ENCODE results near the gene GLB1L3. TPM values are rescaled to one million over a fixed set of nuclear protein-coding genes. Genes with fewer than 3 reads are reported as not detected.
"Not testable (repeated sequence)": the region's sequence is repeated elsewhere in the genome, so short reads cannot be mapped to it uniquely, and the experiment has no call there.

Gene GLB1L3
- total RNA-seq, 1 donor from 2014 or later: not detected

- H3K4me1 Mint-ChIP-seq: no peaks in the 10 kb centered on the region
- DNase-seq (ENCODE audit: low spot score): no peak
- Histone ChIP-seq H3K79me2 (ENCODE audit: low read depth) (no peaks in the 10 kb centered on the region), H4K20me1 (ENCODE audit: low read depth) (no peaks in the 10 kb centered on the region), H3K27me3 (no peaks in the 10 kb centered on the region), H2AFZ (replicated peaks) (no peak overlapping the region), H3K4me3 (no peak overlapping the region), H3K4me2 (no peak overlapping the region), H3K36me3 (no peaks in the 10 kb centered on the region), H3K9me3 (ENCODE audit: low read depth) (peaks cover 9% of the 10 kb centered on the region), H3F3A (ENCODE audit: low read depth) (no peaks in the 10 kb centered on the region), H3K27ac (no peak overlapping the region), H3K9ac (no peak overlapping the region), H3K4me1 (no peaks in the 10 kb centered on the region)
- TF ChIP-seq EZH2phosphoT487 (IDR thresholded peaks at IDR 0.05): no peak
- H3K27me3 Mint-ChIP-seq (ENCODE audit: insufficient read depth, low read depth): peaks cover 7% of the 10 kb centered on the region
- peaks cover 9% of the 10 kb centered on the region for H3K9me3 Mint-ChIP-seq
- H3K36me3 Mint-ChIP-seq: no peaks in the 10 kb centered on the region
- H3K27ac Mint-ChIP-seq: no peak overlapping the region
- no peak overlapping the region for H3K4me3 Mint-ChIP-seq
Measured at GRCh38 chr11:134312807-134313206, 36.6 kb downstream of the GLB1L3 start.

- Histone ChIP-seq H3K4me2 (no peak overlapping the region), H3K27me3 (no peaks in the 10 kb centered on the region), H3K4me1 (no peaks in the 10 kb centered on the region), H3K9ac (no peak overlapping the region), H2AFZ (replicated peaks) (no peak overlapping the region), H3K27ac (no peak overlapping the region), H3K79me2 (ENCODE audit: low read depth) (no peaks in the 10 kb centered on the region), H3K4me3 (no peak overlapping the region), H3K9me3 (ENCODE audit: low read depth) (peaks cover 9% of the 10 kb centered on the region), H3K36me3 (no peaks in the 10 kb centered on the region), H4K20me1 (ENCODE audit: low read depth) (no peaks in the 10 kb centered on the region), H3F3A (ENCODE audit: low read depth) (no peaks in the 10 kb centered on the region)
- H3K27ac Mint-ChIP-seq: no peak overlapping the region
- DNase-seq (ENCODE audit: low spot score): no peak
- H3K36me3 Mint-ChIP-seq: no peaks in the 10 kb centered on the region
- no peak overlapping the region for H3K4me3 Mint-ChIP-seq
- TF ChIP-seq EZH2 (IDR thresholded peaks at IDR 0.05) (no peak), CTCF (IDR thresholded peaks at IDR 0.05) (no peak), EZH2phosphoT487 (IDR thresholded peaks at IDR 0.05) (no peak)
- H3K27me3 Mint-ChIP-seq (ENCODE audit: insufficient read depth, low read depth): peaks cover 5% of the 10 kb centered on the region
- peaks cover 12% of the 10 kb centered on the region for H3K9me3 Mint-ChIP-seq
- no peaks in the 10 kb centered on the region for H3K4me1 Mint-ChIP-seq
Measured at GRCh38 chr11:134313379-134313778, 37.2 kb downstream of the GLB1L3 start.

GRCh38 chr11:134313821-134314607 lies 37.8 kb downstream of the GLB1L3 start:
- H3K27me3 Mint-ChIP-seq (ENCODE audit: insufficient read depth, low read depth): peaks cover 7% of the 10 kb centered on the region
- Histone ChIP-seq H3K4me1 (no peaks in the 10 kb centered on the region), H3K9me3 (ENCODE audit: low read depth) (peaks cover 9% of the 10 kb centered on the region), H3K27me3 (no peaks in the 10 kb centered on the region), H4K20me1 (ENCODE audit: low read depth) (no peaks in the 10 kb centered on the region), H3F3A (ENCODE audit: low read depth) (no peaks in the 10 kb centered on the region), H3K4me2 (no peak overlapping the region), H3K79me2 (ENCODE audit: low read depth) (no peaks in the 10 kb centered on the region), H3K27ac (no peak overlapping the region), H2AFZ (replicated peaks) (no peak overlapping the region), H3K4me3 (no peak overlapping the region), H3K36me3 (no peaks in the 10 kb centered on the region), H3K9ac (no peak overlapping the region)
- no peak overlapping the region for H3K27ac Mint-ChIP-seq
- H3K4me1 Mint-ChIP-seq: no peaks in the 10 kb centered on the region
- no peaks in the 10 kb centered on the region for H3K36me3 Mint-ChIP-seq
- peaks cover 12% of the 10 kb centered on the region for H3K9me3 Mint-ChIP-seq
- DNase-seq (ENCODE audit: low spot score): no peak
- TF ChIP-seq CTCF (IDR thresholded peaks at IDR 0.05) (no peak), EZH2phosphoT487 (IDR thresholded peaks at IDR 0.05) (no peak), EZH2 (IDR thresholded peaks at IDR 0.05) (no peak)
- no peak overlapping the region for H3K4me3 Mint-ChIP-seq

- Histone ChIP-seq H4K20me1 (ENCODE audit: low read depth) (no peaks in the 10 kb centered on the region), H3K4me3 (no peak overlapping the region), H3K27me3 (no peaks in the 10 kb centered on the region), H2AFZ (replicated peaks) (no peak overlapping the region), H3K27ac (no peak overlapping the region), H3K9me3 (ENCODE audit: low read depth) (peaks cover 9% of the 10 kb centered on the region), H3K4me2 (no peak overlapping the region), H3K9ac (no peak overlapping the region), H3K4me1 (no peaks in the 10 kb centered on the region), H3K79me2 (ENCODE audit: low read depth) (no peaks in the 10 kb centered on the region), H3F3A (ENCODE audit: low read depth) (no peaks in the 10 kb centered on the region), H3K36me3 (no peaks in the 10 kb centered on the region)
- Mint-ChIP-seq H3K9me3 (peaks cover 20% of the 10 kb centered on the region), H3K36me3 (no peaks in the 10 kb centered on the region), H3K4me3 (no peak overlapping the region), H3K4me1 (no peaks in the 10 kb centered on the region), H3K27me3 (ENCODE audit: insufficient read depth, low read depth) (peaks cover 10% of the 10 kb centered on the region), H3K27ac (no peak overlapping the region)
- TF ChIP-seq EZH2phosphoT487 (IDR thresholded peaks at IDR 0.05): no peak
- no peak for TF ChIP-seq EZH2 (IDR thresholded peaks at IDR 0.05)
- no peak for TF ChIP-seq CTCF (IDR thresholded peaks at IDR 0.05)
- no peak for DNase-seq (ENCODE audit: low spot score)
Measured at GRCh38 chr11:134317103-134317502, 40.9 kb downstream of the GLB1L3 start.

- Mint-ChIP-seq H3K27me3 (ENCODE audit: insufficient read depth, low read depth) (peaks cover 12% of the 10 kb centered on the region), H3K9me3 (peaks cover 20% of the 10 kb centered on the region)
- H3K4me3 Mint-ChIP-seq; H3K27ac ChIP-seq; H3K79me2 ChIP-seq (ENCODE audit: low read depth); H2AFZ ChIP-seq (replicated peaks); H3K4me1 Mint-ChIP-seq; H4K20me1 ChIP-seq (ENCODE audit: low read depth); H3K4me1 ChIP-seq; H3K4me3 ChIP-seq; H3K9me3 ChIP-seq (ENCODE audit: low read depth); H3K36me3 Mint-ChIP-seq; H3F3A ChIP-seq (ENCODE audit: low read depth); H3K27me3 ChIP-seq; H3K27ac Mint-ChIP-seq; H3K36me3 ChIP-seq; DNase-seq (ENCODE audit: low spot score); H3K9ac ChIP-seq; H3K4me2 ChIP-seq: not testable (repeated sequence)
Measured at GRCh38 chr11:134321373-134321772, 45.2 kb downstream of the GLB1L3 start.

Data from neural progenitor cell (in vitro differentiated cells).